Suprapubic skin (tissue), 4 donors: Measurements from ENCODE around the gene TCEA2. TPM values are rescaled to one million over a fixed set of nuclear protein-coding genes. Genes with fewer than 3 reads are reported as not detected.

Source experiments
- DNase-seq, 2 donors: peaks; one replicate each; pipeline ENCODE4 v3.0.0-alpha.2; 2019; ENCODE audit warnings: low spot score in 2 of 2
- H3K27ac ChIP-seq: fragments of 200-600 bp; sonication (generic); one replicate; pipeline ENCODE4 v1.5.1; 2019
- H3K27me3 ChIP-seq: fragments of 200-600 bp; sonication (generic); one replicate; pipeline ENCODE4 v1.5.1; 2019
- H3K36me3 ChIP-seq: fragments of 200-600 bp; sonication (generic); one replicate; pipeline ENCODE4 v1.5.1; 2019
- H3K4me1 ChIP-seq: fragments of 200-600 bp; sonication (generic); one replicate; pipeline ENCODE4 v1.5.1; 2019
- H3K4me3 ChIP-seq: fragments of 200-600 bp; sonication (generic); one replicate; pipeline ENCODE4 v1.5.1; 2019; ENCODE audit warnings: mild to moderate bottlenecking
- H3K9me3 ChIP-seq: fragments of 200-600 bp; sonication (generic); one replicate; pipeline ENCODE4 v1.5.1; 2019
- CTCF ChIP-seq, 2 donors: fragments of 200-600 bp in 1 of 2; fragments of 450-650 bp in 1 of 2; sonication (generic) in 1 of 2; IDR thresholded peaks; one replicate each; pipeline ENCODE4 v1.5.1; 2016 to 2019; ENCODE audit warnings: antibody characterized with exemption in 2 of 2, mild to moderate bottlenecking in 1 of 2, moderate library complexity in 1 of 2
- EP300 ChIP-seq: sonication (generic); formaldehyde crosslinking; IDR thresholded peaks from one replicate; pipeline ENCODE4 v1.6.1; 2017; ENCODE audit warnings: antibody characterized with exemption
- POLR2A ChIP-seq, 2 donors: fragments of 450-650 bp; IDR thresholded peaks; one replicate each; pipeline ENCODE4 v1.6.1; 2017; ENCODE audit warnings: antibody characterized with exemption in 2 of 2, mild to moderate bottlenecking in 2 of 2, moderate library complexity in 2 of 2
- POLR2AphosphoS5 ChIP-seq, 3 donors: sonication (generic); formaldehyde crosslinking; IDR thresholded peaks; one replicate each; pipeline ENCODE4 v1.6.1; 2017; ENCODE audit warnings: antibody characterized with exemption in 3 of 3
- WGBS: methylation state at CpG from one replicate; pipeline ENCODE4 v1.1.5; 2018; 5-methylcytosine and 5-hydroxymethylcytosine counted together
- total RNA-seq, 4 donors: library from RNA; depleted of rRNA; stranded (reverse); fragments of >200 nt; gene quantifications; one replicate each; pipeline ENCODE4 v1.1.0, GENCODE V29; 2016

TCEA2 gene
- total RNA-seq, 4 donors from 2014 or later, result 8.6 to 27.9 (median 13.2) TPM

GRCh38 chr20:64055893-64056638 lies 6.9 kb upstream of the TCEA2 start:
- peaks cover 42% of the 10 kb centered on the region for H3K4me1 ChIP-seq
- TF ChIP-seq POLR2AphosphoS5 (IDR thresholded peaks at IDR 0.05), result peak in 1 of 3 donors; percentile 22
- TF ChIP-seq CTCF (IDR thresholded peaks at IDR 0.05), result no peak
- 45% methylated on average over 10 of the region's 22 CpGs for WGBS
- H3K27me3 ChIP-seq, result peaks cover 24% of the 10 kb centered on the region
- H3K9me3 ChIP-seq, result no peaks in the 10 kb centered on the region
- H3K36me3 ChIP-seq, result no peaks in the 10 kb centered on the region
- peak overlapping the region; percentile 62 for H3K27ac ChIP-seq
- no peak overlapping the region for H3K4me3 ChIP-seq
- no peak for DNase-seq

GRCh38 chr20:64056639-64056888 lies 6.4 kb upstream of the TCEA2 start:
- H3K9me3 ChIP-seq, result no peaks in the 10 kb centered on the region
- no peak for DNase-seq
- H3K27me3 ChIP-seq, result peaks cover 19% of the 10 kb centered on the region
- TF ChIP-seq EP300, result no peak
- TF ChIP-seq POLR2A (IDR thresholded peaks at IDR 0.05), result no peak
- no peak for TF ChIP-seq POLR2AphosphoS5 (IDR thresholded peaks at IDR 0.05)
- TF ChIP-seq CTCF (IDR thresholded peaks at IDR 0.05), result no peak
- no peaks in the 10 kb centered on the region for H3K36me3 ChIP-seq
- 100% methylated on average over 1 of the region's 7 CpGs for WGBS
- H3K4me3 ChIP-seq, result no peak overlapping the region
- H3K27ac ChIP-seq, result peak overlapping the region; percentile 26
- H3K4me1 ChIP-seq, result peaks cover 42% of the 10 kb centered on the region

DNA sequence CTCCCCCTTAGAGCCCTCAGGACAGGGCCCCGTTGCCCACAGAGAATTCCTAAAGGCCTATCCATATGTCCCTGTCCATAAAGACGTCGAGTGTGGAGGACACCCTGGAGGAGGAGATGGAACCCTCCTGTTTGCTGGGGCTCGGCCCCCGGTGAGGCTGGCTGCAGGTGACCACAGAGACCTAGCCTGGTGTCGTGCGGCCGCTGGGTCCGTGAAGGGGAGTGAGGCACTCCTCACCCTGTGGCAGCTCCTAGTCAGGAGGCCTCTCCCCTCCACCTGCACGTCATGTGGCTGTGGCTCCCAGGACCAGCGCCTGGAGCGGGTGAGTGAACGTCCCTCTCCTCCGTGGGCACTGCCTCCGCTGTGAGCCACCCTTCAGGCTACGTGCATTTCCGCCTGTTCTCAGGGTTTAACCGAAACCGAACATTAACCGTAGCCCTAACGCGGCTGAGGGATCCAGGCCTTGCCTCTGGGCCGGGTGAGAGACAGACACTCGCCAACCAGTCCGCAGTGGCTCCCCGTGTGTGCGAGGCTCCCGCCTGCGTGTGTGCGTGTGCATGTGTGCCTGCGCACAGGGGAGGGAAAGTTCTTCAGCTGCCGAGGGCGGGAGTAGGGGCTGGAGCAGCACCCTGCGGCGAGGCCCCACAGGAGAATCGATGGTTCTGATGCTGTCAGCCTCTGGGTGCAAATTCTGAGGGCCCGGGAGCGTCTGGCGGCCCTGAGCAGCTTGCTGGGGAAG lies 5.9 kb upstream of the TCEA2 start:
- no peak overlapping the region for H3K4me3 ChIP-seq
- TF ChIP-seq CTCF (IDR thresholded peaks at IDR 0.05) (no peak), POLR2AphosphoS5 (IDR thresholded peaks at IDR 0.05) (no peak)
- peak overlapping the region; percentile 26 for H3K27ac ChIP-seq
- no peaks in the 10 kb centered on the region for H3K9me3 ChIP-seq
- H3K36me3 ChIP-seq, result no peaks in the 10 kb centered on the region
- 54% methylated on average over 14 of the region's 39 CpGs for WGBS
- DNase-seq, result no peak
- H3K27me3 ChIP-seq, result peaks cover 14% of the 10 kb centered on the region
- H3K4me1 ChIP-seq, result peaks cover 43% of the 10 kb centered on the region

DNA sequence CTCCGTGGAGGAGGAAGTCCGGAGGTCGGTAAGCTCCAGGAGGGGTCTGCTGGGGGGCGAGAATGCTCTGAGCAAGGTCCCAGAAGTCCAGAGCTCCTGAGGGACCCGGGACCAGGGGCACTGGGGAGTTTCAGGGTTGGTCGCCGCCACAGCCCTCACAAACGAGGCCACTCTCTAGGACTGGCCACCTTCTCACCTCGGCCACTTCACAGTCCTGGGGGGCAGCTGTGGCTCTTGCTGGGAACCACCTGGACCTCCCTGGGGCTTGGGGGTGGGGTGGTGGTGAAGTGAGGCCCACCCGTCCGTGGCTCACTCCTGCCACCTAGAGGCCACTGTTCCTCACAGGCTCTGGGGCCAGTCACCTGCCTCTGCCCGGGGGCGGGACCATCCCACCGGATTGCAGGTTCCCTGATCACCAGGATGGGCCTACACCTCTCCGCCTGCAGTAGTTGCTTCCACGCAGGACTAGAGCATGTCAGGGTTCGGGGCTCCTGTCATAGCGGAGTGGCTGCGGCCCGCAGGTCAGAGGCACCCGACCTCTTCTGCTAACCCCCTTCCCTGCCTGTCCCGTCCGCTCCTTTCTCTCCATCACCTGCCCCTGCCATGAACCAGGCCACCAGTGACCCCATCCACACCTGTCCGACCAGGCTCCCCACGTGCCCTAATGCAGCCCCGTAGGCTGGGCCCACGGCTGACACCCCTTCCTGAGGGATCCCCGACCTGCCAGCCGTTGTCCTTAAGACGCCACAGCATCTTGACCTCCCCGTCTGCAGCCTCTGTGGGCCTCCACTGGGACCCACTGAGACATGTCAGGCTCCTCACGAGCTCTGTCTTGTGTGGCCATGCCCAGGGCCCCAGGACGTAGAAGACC lies 5.1 kb upstream of the TCEA2 start:
- H3K9me3 ChIP-seq, result no peaks in the 10 kb centered on the region
- H3K27me3 ChIP-seq, result peaks cover 11% of the 10 kb centered on the region
- DNase-seq, result no peak
- no peaks in the 10 kb centered on the region for H3K36me3 ChIP-seq
- TF ChIP-seq POLR2AphosphoS5 (IDR thresholded peaks at IDR 0.05) (no peak), POLR2A (IDR thresholded peaks at IDR 0.05) (no peak), EP300 (no peak), CTCF (IDR thresholded peaks at IDR 0.05) (peak; percentile 46 to 86)
- WGBS, result 35% methylated on average over 24 of the region's 33 CpGs
- no peak overlapping the region for H3K4me3 ChIP-seq
- no peak overlapping the region for H3K27ac ChIP-seq
- peaks cover 48% of the 10 kb centered on the region for H3K4me1 ChIP-seq

GRCh38 chr20:64058536-64058935 lies 4.5 kb upstream of the TCEA2 start:
- Histone ChIP-seq H3K27ac (no peak overlapping the region), H3K36me3 (no peaks in the 10 kb centered on the region), H3K27me3 (peaks cover 11% of the 10 kb centered on the region), H3K9me3 (no peaks in the 10 kb centered on the region), H3K4me3 (no peak overlapping the region), H3K4me1 (peaks cover 45% of the 10 kb centered on the region)
- WGBS, result 89% methylated on average over 11 of the region's 12 CpGs
- no peak for TF ChIP-seq EP300
- no peak for TF ChIP-seq CTCF (IDR thresholded peaks at IDR 0.05)
- no peak for TF ChIP-seq POLR2AphosphoS5 (IDR thresholded peaks at IDR 0.05)
- no peak for TF ChIP-seq POLR2A (IDR thresholded peaks at IDR 0.05)
- DNase-seq, result no peak
